ENCODE data around the gene PAXIP1.

- no peak for TF ChIP-seq POLR2AphosphoS5 (IDR thresholded peaks at IDR 0.05; ENCODE audit: low read depth, low read length)
- no peak for TF ChIP-seq POLR2A (IDR thresholded peaks at IDR 0.05; ENCODE audit: low read depth, low read length)
- no peak for TF ChIP-seq TAF1 (IDR thresholded peaks at IDR 0.05; ENCODE audit: borderline replicate concordance, low read depth, low read length)
Measured at GRCh38 chr7:154931906-154932305, 71.0 kb downstream of the PAXIP1 start.
